ENCODE measurements around the gene KCNH3.
A peak's percentile ranks its signal among the peaks of the same experiment; 100 is the strongest.
"Not testable (repeated sequence)": the region's sequence is repeated elsewhere in the genome, so short reads cannot be mapped to it uniquely, and the experiment has no call there.

Gene KCNH3

DNA sequence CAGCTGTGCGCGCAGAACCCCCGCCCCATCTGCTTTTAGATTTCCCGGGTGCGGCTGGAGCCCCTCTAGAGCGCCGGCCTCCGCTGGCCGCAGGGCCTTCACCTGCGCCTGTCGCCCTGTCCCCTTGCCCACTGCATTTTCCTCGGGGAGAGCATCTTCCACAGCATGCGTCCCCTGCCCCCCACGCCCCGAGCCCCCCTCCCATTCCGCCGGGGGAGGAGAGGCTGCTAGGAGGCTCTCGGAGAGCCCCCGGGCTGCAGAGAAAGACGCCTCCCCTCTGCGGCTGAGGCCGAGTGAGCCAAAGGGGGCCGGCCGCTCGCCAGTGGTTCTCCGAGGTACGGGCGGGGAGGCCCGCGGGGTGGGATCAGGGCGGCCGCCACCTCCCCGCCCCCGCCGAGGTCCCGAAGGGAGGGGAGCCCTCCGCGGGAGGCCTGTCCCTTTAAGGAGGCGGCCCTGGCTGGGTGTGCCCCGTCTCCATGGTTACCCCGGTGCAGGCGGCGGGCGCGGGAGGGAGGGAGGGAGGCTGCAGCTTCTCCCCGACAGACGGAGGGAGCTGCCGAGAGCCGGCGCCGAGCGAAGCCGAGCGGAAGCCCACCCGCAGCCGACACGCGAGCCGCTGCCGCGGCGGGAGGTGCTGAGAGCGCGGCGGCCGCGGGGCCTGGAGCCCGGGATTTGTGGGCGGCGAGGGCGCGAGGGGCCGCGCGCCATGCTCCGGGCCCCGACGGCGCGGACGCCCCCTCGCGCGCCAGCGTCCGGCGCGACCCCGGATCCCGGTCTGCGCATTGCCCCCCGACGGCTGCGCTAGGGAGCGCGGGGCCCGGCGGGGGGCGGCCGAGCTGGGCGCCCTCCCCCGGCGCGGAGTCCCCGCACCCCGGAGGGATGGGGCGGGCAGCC lies at the start of gene KCNH3:
TSS of gene KCNH3 (plus strand) at position 521 of the 894 bp plus-strand sequence. CDS start 387 bp downstream, outside the sequence.
- FAIRE-seq (no peak), DNase-seq (ENCODE audit: insufficient read length, low spot score) (peak; percentile 98)
- no peak for TF ChIP-seq POLR2A (IDR thresholded peaks at IDR 0.05; ENCODE audit: low read depth, low read length)

DNA sequence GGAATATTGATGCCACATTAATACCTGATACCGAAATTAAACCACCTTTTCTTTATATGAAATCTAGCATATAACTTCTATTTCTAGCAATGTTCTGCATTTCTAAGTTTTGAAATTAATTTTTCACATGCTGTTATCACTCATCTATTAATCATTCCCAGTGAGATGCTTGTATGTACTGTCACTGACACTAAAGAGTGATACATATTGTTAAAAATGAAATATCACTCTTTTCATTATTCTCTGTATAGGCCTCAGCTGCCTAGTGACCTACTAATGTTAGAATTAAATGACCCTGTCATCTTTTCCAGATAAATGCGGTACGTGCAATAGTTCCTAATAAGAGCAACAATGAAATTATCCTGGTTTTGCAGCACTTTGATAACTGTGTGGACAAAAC lies 49.7 kb upstream of the KCNH3 start:
- no peak for DNase-seq (ENCODE audit: insufficient read length, low spot score)
- FAIRE-seq: no peak
- no peak for TF ChIP-seq POLR2A (IDR thresholded peaks at IDR 0.05; ENCODE audit: low read depth, low read length)

- DNase-seq (ENCODE audit: insufficient read length, low spot score): peak; percentile 23
- peak; percentile 94 for FAIRE-seq
- no peak for TF ChIP-seq POLR2A (IDR thresholded peaks at IDR 0.05; ENCODE audit: low read depth, low read length)
Observed at GRCh38 chr12:49489720-49490119, 49.1 kb upstream of the KCNH3 start.

DNA sequence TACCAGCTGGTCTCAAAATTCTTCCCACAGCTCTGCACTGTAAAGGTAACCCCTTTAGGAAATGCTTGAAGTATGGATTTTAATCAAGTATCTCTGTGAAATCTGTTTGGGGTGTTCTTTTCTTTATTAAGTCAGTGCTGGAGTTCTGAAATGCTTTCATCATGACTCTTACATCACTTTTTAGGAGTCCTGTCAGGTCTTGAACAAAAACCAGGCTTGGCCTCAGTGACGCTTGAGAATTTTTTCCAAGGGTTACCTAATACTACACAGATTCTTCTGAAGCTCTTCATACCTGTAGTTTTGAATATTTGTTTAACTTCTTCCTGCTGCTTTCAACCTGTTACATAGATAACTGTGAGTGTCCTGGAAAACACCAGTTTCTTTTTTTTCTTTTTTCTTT lies 47.0 kb upstream of the KCNH3 start:
- FAIRE-seq (no peak), DNase-seq (ENCODE audit: insufficient read length, low spot score) (no peak)
- no peak for TF ChIP-seq POLR2A (IDR thresholded peaks at IDR 0.05; ENCODE audit: low read depth, low read length)

- FAIRE-seq (no peak), DNase-seq (ENCODE audit: insufficient read length, low spot score) (no peak)
- TF ChIP-seq POLR2A (IDR thresholded peaks at IDR 0.05; ENCODE audit: low read depth, low read length): no peak
Observed at GRCh38 chr12:49493900-49494299, 44.9 kb upstream of the KCNH3 start.

GRCh38 chr12:49496417-49497360 lies 42.1 kb upstream of the KCNH3 start:
- no peak for TF ChIP-seq POLR2A (IDR thresholded peaks at IDR 0.05; ENCODE audit: low read depth, low read length)
- DNase-seq (ENCODE audit: insufficient read length, low spot score) (no peak), FAIRE-seq (no peak)

DNA sequence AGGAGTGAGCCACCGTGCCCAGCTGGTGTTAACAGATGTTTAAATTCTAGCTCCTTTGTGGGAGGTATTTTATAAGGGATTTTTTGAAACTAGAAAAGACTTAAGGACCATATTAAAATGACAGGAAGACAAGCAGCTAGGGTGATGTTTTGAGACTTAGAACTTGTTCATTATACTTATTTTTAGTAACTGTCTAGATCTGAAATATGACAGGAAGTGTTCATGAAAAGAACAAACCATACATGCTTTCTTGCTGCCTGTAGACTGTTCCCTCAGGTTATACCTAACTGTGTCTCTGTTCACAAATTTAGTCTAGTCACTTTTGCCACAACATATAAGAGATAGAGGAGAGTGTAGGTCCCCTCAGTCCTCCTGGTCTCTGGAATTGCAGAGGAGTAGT lies 36.9 kb upstream of the KCNH3 start:
- peak; percentile 52 for FAIRE-seq
- no peak for DNase-seq (ENCODE audit: insufficient read length, low spot score)
- TF ChIP-seq POLR2A (IDR thresholded peaks at IDR 0.05; ENCODE audit: low read depth, low read length): no peak

GRCh38 chr12:49502590-49502989 lies 36.2 kb upstream of the KCNH3 start:
- DNase-seq (ENCODE audit: insufficient read length, low spot score) (no peak), FAIRE-seq (peak; percentile 6)
- no peak for TF ChIP-seq POLR2A (IDR thresholded peaks at IDR 0.05; ENCODE audit: low read depth, low read length)

DNA sequence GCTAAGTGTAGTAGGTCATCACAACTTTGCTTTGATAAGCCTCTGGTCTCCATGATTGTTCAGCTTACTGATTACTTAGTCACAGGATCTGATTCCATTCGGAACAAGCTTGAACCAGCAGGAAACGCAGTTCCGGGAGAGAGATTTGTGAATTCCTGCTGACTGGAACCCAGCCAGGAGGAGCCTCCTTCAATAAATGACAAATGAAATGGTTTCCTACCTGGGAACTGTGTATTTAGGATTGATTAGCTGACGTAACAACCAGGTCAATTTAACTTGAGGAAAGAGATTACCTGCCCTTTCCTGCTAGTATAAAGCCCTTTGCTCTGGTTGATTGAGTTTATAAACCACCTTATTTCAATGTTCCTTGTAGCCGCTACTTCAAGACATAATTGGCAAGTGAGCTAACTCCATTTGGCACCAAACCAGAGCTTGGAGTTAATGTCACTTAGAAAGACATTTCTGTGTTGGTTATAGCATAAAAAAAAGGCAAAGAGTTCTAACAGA lies 35.1 kb upstream of the KCNH3 start:
- DNase-seq (ENCODE audit: insufficient read length, low spot score): peak; percentile 41
- FAIRE-seq: peak; percentile 84
- TF ChIP-seq POLR2A (IDR thresholded peaks at IDR 0.05; ENCODE audit: low read depth, low read length): no peak

- no peak for TF ChIP-seq POLR2A (IDR thresholded peaks at IDR 0.05; ENCODE audit: low read depth, low read length)
- FAIRE-seq: peak; percentile 15
- DNase-seq (ENCODE audit: insufficient read length, low spot score): no peak
Observed at GRCh38 chr12:49505672-49506071, 33.2 kb upstream of the KCNH3 start.

DNA sequence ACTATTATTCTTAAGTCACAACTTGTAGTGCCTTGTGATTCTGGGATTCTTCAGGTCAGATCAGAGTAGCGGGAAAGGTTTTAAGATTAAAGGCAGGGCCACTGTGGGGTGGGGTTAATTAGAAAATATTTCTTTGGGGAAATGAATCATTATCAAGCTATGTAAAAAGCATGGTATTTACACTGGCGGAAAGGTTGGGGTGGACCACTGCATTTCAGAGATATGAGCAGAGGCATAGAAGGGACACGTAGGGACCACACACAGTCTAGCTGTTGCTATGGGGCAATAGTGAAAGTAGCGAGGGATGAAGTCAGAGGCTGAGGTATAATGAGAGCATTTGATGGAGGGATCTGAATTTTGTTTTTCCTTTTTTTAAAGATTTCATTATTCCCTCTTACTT lies 31.7 kb upstream of the KCNH3 start:
- DNase-seq (ENCODE audit: insufficient read length, low spot score): no peak
- peak; percentile 90 for FAIRE-seq

DNA sequence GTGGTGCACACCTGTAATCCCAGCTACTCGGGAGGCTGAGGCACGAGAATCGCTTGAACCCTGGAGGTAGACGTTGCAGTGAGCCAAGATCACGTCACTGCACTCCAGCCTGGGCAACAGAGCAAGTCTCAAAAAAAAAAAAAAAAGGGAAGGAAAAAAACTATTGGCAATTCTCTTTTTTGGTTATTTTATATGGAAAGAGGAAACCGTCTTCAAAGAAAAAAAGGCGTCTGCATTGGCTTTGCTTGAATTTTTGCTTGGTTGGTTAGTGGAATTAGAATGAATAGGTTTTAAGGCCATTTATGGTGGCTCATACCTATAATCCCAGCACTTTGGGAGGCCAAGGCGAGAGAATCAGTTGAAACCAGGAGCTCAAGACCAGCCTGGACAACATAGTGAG lies 29.1 kb upstream of the KCNH3 start:
- DNase-seq (ENCODE audit: insufficient read length, low spot score); FAIRE-seq: not testable (repeated sequence)

More for the DNA sequence above, 31.7 kb upstream of the KCNH3 start:
- TF ChIP-seq POLR2A (IDR thresholded peaks at IDR 0.05; ENCODE audit: low read depth, low read length): no peak

DNA sequence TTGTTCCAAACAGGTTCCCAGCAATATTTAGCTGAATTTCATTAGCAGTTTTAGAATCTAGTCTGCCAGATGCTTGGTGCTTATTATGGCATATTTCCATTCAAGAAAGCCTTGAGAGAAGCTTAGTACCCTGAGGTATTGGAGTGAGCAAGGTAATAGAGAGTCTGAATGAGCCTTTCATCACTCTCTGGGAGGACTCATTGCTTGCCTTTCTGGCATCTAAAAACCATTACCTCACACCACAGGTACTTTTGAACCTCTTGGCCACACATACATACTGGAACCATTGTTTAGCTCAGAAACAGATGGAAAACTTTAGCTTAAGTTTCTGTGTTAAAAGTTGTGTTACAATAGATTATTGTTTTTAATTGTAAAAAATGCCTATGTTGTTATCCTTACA lies 27.4 kb upstream of the KCNH3 start:
- no peak for TF ChIP-seq POLR2A (IDR thresholded peaks at IDR 0.05; ENCODE audit: low read depth, low read length)
- DNase-seq (ENCODE audit: insufficient read length, low spot score) (no peak), FAIRE-seq (peak; percentile 15)

DNA sequence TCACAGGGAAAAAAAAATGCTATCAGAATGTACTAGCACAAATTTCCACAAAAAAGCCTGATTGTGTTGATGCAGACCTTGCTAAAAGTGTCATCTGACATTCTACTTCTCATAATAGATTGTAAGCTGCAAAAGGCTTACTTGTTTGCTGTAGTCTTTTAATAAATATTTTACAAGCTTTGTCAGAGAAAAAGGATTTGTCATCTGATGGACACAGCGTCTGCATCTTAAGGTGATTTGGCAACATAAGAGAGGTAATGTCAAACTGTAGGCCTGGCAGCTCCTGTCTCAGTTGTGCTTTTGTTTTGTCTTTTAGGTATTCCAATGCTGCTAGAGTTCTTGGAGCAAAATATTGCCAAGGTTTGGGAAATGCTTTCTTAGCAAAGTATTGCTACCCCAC lies 26.3 kb upstream of the KCNH3 start:
- FAIRE-seq: no peak
- TF ChIP-seq POLR2A (IDR thresholded peaks at IDR 0.05; ENCODE audit: low read depth, low read length): no peak

More for the DNA sequence above, 26.3 kb upstream of the KCNH3 start:
- no peak for DNase-seq (ENCODE audit: insufficient read length, low spot score)

Data from H54 (cell line).